K562 (cell line): ENCODE measurements around the gene PRKD2.

Source experiments
- CBX5 ChIP-seq: IDR thresholded peaks from 2 replicates; pipeline ENCODE4 v1.6.1; 2014; ENCODE audit warnings: low read depth, borderline replicate concordance
- FOXK2 ChIP-seq, 2 experiments: fragments of 450-650 bp; IDR thresholded peaks in 1 of 2; conservative IDR thresholded peaks in 1 of 2; 2 replicates each; pipeline ENCODE4 v1.6.1; 2016; ENCODE audit warnings: low read depth in 2 of 2, mild to moderate bottlenecking in 1 of 2
- JUND ChIP-seq, 2 experiments: IDR thresholded peaks; 2 replicates in 1 of 2; 3 replicates in 1 of 2; pipeline ENCODE4 v1.6.1; 2011; ENCODE audit warnings: borderline replicate concordance in 2 of 2, low read depth in 2 of 2, low read length in 2 of 2, improper control_type of control experiment in 1 of 2, missing biosample characterization in 1 of 2, missing genetic modification characterization in 1 of 2, missing genetic modification reagents in 1 of 2
- POLR2A ChIP-seq: fragments of 450-650 bp; conservative IDR thresholded peaks from 2 replicates; pipeline ENCODE4 v1.6.1; 2016
- SP1 ChIP-seq: sonication (generic); formaldehyde crosslinking; IDR thresholded peaks from 2 replicates; pipeline ENCODE4 v1.8.1; 2022; ENCODE audit warnings: mild to moderate bottlenecking, missing genetic modification reagents
- SREBF2 ChIP-seq: sonication (generic); formaldehyde crosslinking; IDR thresholded peaks from 2 replicates; pipeline ENCODE4 v1.4.0; 2020; ENCODE audit warnings: mild to moderate bottlenecking, missing genetic modification reagents
- ZBTB8A ChIP-seq: fragments of 450-650 bp; IDR thresholded peaks from 2 replicates; pipeline ENCODE4 v1.6.1; 2018; ENCODE audit warnings: mild to moderate bottlenecking, moderate library complexity; ENCODE audit not compliant: partially characterized antibody
- TF ChIP-seq, protein P1 (sequence below): sonication (generic); formaldehyde crosslinking; IDR thresholded peaks from 2 replicates; pipeline ENCODE4 v1.8.0; 2023; ENCODE audit warnings: missing genetic modification reagents, mild to moderate bottlenecking, borderline replicate concordance
- TF ChIP-seq, protein P2 (sequence below): fragments of 250-450 bp; sonication (Bioruptor Pico); IDR thresholded peaks from 2 replicates; pipeline ENCODE4 v1.5.0; 2021
- TF ChIP-seq, protein P3 (sequence below): sonication (generic); formaldehyde crosslinking; IDR thresholded peaks from 2 replicates; pipeline ENCODE4 v1.5.0; 2020; ENCODE audit warnings: missing genetic modification reagents

DNA sequence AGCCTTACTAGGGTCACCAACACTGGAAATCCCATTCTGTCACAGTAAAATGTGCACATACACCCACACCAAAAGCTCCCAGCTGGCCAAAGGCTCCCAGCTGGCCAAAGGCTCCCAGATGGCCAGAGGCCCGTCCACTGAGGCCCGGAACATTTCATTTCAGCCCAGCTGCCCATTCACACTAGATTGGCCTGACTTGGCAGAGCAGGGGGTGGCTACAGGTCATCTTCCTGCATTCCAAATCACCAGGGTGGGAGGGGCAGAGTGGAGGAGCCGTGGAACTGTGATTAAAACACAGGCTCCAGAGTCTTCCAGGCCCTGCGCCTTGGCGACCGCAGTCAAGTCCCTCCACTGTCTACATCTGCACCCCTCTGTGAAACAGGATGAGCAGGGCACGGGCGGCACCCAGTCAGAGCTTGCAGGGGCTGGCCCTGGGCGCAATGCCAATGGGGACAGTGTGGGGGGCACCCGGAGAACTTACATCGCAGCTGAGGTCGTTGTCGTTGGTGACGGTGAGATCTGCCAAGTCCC is 10.1 kb upstream of the PRKD2 start:
- TF ChIP-seq FOXK2 (conservative IDR thresholded peaks at IDR 0.05 in 1 of 2, IDR thresholded peaks at IDR 0.05 in 1 of 2; ENCODE audit: low read depth in 2 of 2) (no peak), CBX5 (no peak), POLR2A (no peak), JUND (IDR thresholded peaks at IDR 0.05; ENCODE audit: borderline replicate concordance, low read depth, low read length) (no peak), JUND (tag; IDR thresholded peaks at IDR 0.05; ENCODE audit: borderline replicate concordance, low read depth, low read length) (no peak), SREBF2 (CRISPR knock-in tag) (no peak), SP1 (CRISPR knock-in tag) (no peak), ZBTB8A (no peak)
- TF ChIP-seq, protein P1, sequence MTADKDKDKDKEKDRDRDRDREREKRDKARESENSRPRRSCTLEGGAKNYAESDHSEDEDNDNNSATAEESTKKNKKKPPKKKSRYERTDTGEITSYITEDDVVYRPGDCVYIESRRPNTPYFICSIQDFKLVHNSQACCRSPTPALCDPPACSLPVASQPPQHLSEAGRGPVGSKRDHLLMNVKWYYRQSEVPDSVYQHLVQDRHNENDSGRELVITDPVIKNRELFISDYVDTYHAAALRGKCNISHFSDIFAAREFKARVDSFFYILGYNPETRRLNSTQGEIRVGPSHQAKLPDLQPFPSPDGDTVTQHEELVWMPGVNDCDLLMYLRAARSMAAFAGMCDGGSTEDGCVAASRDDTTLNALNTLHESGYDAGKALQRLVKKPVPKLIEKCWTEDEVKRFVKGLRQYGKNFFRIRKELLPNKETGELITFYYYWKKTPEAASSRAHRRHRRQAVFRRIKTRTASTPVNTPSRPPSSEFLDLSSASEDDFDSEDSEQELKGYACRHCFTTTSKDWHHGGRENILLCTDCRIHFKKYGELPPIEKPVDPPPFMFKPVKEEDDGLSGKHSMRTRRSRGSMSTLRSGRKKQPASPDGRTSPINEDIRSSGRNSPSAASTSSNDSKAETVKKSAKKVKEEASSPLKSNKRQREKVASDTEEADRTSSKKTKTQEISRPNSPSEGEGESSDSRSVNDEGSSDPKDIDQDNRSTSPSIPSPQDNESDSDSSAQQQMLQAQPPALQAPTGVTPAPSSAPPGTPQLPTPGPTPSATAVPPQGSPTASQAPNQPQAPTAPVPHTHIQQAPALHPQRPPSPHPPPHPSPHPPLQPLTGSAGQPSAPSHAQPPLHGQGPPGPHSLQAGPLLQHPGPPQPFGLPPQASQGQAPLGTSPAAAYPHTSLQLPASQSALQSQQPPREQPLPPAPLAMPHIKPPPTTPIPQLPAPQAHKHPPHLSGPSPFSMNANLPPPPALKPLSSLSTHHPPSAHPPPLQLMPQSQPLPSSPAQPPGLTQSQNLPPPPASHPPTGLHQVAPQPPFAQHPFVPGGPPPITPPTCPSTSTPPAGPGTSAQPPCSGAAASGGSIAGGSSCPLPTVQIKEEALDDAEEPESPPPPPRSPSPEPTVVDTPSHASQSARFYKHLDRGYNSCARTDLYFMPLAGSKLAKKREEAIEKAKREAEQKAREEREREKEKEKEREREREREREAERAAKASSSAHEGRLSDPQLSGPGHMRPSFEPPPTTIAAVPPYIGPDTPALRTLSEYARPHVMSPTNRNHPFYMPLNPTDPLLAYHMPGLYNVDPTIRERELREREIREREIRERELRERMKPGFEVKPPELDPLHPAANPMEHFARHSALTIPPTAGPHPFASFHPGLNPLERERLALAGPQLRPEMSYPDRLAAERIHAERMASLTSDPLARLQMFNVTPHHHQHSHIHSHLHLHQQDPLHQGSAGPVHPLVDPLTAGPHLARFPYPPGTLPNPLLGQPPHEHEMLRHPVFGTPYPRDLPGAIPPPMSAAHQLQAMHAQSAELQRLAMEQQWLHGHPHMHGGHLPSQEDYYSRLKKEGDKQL = no peak
- TF ChIP-seq, protein P2, sequence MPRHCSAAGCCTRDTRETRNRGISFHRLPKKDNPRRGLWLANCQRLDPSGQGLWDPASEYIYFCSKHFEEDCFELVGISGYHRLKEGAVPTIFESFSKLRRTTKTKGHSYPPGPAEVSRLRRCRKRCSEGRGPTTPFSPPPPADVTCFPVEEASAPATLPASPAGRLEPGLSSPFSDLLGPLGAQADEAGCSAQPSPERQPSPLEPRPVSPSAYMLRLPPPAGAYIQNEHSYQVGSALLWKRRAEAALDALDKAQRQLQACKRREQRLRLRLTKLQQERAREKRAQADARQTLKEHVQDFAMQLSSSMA (CRISPR knock-in tag) = no peak
- TF ChIP-seq, protein P3, sequence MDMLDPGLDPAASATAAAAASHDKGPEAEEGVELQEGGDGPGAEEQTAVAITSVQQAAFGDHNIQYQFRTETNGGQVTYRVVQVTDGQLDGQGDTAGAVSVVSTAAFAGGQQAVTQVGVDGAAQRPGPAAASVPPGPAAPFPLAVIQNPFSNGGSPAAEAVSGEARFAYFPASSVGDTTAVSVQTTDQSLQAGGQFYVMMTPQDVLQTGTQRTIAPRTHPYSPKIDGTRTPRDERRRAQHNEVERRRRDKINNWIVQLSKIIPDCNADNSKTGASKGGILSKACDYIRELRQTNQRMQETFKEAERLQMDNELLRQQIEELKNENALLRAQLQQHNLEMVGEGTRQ (CRISPR knock-in tag) = no peak
